Measurements from ENCODE around the gene NHLRC4.
A peak's percentile ranks its signal among the peaks of the same experiment; 100 is the strongest.

NHLRC4 gene

GRCh38 chr16:528111-529011, 38.4 kb upstream of the NHLRC4 start (continued):
- TF ChIP-seq, protein P1, sequence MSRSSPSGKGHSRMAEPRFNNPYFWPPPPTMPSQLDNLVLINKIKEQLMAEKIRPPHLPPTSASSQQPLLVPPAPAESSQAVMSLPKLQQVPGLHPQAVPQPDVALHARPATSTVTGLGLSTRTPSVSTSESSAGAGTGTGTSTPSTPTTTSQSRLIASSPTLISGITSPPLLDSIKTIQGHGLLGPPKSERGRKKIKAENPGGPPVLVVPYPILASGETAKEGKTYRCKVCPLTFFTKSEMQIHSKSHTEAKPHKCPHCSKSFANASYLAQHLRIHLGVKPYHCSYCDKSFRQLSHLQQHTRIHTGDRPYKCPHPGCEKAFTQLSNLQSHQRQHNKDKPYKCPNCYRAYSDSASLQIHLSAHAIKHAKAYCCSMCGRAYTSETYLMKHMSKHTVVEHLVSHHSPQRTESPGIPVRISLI (tag by site-specific recombination; IDR thresholded peaks at IDR 0.05) = no peak
- TF ChIP-seq, protein P2, sequence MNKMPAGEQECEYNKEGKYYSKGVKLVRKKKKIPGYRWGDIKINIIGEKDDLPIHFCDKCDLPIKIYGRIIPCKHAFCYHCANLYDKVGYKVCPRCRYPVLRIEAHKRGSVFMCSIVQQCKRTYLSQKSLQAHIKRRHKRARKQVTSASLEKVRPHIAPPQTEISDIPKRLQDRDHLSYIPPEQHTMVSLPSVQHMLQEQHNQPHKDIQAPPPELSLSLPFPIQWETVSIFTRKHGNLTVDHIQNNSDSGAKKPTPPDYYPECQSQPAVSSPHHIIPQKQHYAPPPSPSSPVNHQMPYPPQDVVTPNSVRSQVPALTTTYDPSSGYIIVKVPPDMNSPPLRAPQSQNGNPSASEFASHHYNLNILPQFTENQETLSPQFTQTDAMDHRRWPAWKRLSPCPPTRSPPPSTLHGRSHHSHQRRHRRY (tag by site-specific recombination; IDR thresholded peaks at IDR 0.05) = no peak
- no peak for TF ChIP-seq ZNF324 (tag by site-specific recombination; IDR thresholded peaks at IDR 0.05)
- TF ChIP-seq, protein P3, sequence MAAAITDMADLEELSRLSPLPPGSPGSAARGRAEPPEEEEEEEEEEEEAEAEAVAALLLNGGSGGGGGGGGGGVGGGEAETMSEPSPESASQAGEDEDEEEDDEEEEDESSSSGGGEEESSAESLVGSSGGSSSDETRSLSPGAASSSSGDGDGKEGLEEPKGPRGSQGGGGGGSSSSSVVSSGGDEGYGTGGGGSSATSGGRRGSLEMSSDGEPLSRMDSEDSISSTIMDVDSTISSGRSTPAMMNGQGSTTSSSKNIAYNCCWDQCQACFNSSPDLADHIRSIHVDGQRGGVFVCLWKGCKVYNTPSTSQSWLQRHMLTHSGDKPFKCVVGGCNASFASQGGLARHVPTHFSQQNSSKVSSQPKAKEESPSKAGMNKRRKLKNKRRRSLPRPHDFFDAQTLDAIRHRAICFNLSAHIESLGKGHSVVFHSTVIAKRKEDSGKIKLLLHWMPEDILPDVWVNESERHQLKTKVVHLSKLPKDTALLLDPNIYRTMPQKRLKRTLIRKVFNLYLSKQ (tag by site-specific recombination; IDR thresholded peaks at IDR 0.05; ENCODE audit: borderline replicate concordance) = no peak
- TF ChIP-seq KLF1 (tag by site-specific recombination; IDR thresholded peaks at IDR 0.05) = no peak
- no peak for TF ChIP-seq ZNF571 (tag by site-specific recombination; IDR thresholded peaks at IDR 0.05)
- no peak for TF ChIP-seq ZNF18 (tag by site-specific recombination; IDR thresholded peaks at IDR 0.05)
- TF ChIP-seq OSR2 (tag by site-specific recombination; IDR thresholded peaks at IDR 0.05) = no peak
- TF ChIP-seq ZNF26 (tag by site-specific recombination; IDR thresholded peaks at IDR 0.05) = no peak
- TF ChIP-seq ZBTB7A (tag by site-specific recombination; IDR thresholded peaks at IDR 0.05; ENCODE audit: low read depth) = no peak
- TF ChIP-seq KLF9 (tag by site-specific recombination; IDR thresholded peaks at IDR 0.05; ENCODE audit: low read depth) = no peak
- no peak for TF ChIP-seq ZNF768 (tag by site-specific recombination; IDR thresholded peaks at IDR 0.05)
- no peak for TF ChIP-seq ZNF404 (tag by site-specific recombination; IDR thresholded peaks at IDR 0.05)
- TF ChIP-seq ZNF501 (tag by site-specific recombination; IDR thresholded peaks at IDR 0.05) = no peak
- TF ChIP-seq ZNF426 (tag by site-specific recombination; IDR thresholded peaks at IDR 0.05) = no peak
- no peak for TF ChIP-seq ZNF114 (tag by site-specific recombination; IDR thresholded peaks at IDR 0.05)
- TF ChIP-seq ZNF624 (tag by site-specific recombination; IDR thresholded peaks at IDR 0.05) = no peak
- TF ChIP-seq ZNF610 (tag by site-specific recombination; IDR thresholded peaks at IDR 0.05; ENCODE audit: borderline replicate concordance) = no peak
- TF ChIP-seq, protein P4, sequence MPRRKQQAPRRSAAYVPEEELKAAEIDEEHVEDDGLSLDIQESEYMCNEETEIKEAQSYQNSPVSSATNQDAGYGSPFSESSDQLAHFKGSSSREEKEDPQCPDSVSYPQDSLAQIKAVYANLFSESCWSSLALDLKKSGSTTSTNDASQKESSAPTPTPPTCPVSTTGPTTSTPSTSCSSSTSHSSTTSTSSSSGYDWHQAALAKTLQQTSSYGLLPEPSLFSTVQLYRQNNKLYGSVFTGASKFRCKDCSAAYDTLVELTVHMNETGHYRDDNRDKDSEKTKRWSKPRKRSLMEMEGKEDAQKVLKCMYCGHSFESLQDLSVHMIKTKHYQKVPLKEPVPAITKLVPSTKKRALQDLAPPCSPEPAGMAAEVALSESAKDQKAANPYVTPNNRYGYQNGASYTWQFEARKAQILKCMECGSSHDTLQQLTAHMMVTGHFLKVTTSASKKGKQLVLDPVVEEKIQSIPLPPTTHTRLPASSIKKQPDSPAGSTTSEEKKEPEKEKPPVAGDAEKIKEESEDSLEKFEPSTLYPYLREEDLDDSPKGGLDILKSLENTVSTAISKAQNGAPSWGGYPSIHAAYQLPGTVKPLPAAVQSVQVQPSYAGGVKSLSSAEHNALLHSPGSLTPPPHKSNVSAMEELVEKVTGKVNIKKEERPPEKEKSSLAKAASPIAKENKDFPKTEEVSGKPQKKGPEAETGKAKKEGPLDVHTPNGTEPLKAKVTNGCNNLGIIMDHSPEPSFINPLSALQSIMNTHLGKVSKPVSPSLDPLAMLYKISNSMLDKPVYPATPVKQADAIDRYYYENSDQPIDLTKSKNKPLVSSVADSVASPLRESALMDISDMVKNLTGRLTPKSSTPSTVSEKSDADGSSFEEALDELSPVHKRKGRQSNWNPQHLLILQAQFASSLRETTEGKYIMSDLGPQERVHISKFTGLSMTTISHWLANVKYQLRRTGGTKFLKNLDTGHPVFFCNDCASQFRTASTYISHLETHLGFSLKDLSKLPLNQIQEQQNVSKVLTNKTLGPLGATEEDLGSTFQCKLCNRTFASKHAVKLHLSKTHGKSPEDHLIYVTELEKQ (tag by site-specific recombination; IDR thresholded peaks at IDR 0.05; ENCODE audit: borderline replicate concordance) = no peak
- TF ChIP-seq, protein P5, sequence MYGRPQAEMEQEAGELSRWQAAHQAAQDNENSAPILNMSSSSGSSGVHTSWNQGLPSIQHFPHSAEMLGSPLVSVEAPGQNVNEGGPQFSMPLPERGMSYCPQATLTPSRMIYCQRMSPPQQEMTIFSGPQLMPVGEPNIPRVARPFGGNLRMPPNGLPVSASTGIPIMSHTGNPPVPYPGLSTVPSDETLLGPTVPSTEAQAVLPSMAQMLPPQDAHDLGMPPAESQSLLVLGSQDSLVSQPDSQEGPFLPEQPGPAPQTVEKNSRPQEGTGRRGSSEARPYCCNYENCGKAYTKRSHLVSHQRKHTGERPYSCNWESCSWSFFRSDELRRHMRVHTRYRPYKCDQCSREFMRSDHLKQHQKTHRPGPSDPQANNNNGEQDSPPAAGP (tag by site-specific recombination; IDR thresholded peaks at IDR 0.05) = no peak; the same call in 1 of the 2 replicates
- TF ChIP-seq ZBTB1 (tag by site-specific recombination; IDR thresholded peaks at IDR 0.05) = no peak
- peak; percentile 62; the same call in 1 of the 2 replicates for TF ChIP-seq ZNF76 (tag by site-specific recombination; IDR thresholded peaks at IDR 0.05; ENCODE audit: borderline replicate concordance, low read depth)
- TF ChIP-seq ZNF266 (tag by site-specific recombination; IDR thresholded peaks at IDR 0.05; ENCODE audit: low read depth) = no peak
- no peak for TF ChIP-seq HOXC10 (CRISPR knock-in tag; IDR thresholded peaks at IDR 0.05)
- TF ChIP-seq ZNF704 (tag by site-specific recombination; IDR thresholded peaks at IDR 0.05) = no peak
- TF ChIP-seq ZNF600 (tag by site-specific recombination; IDR thresholded peaks at IDR 0.05) = peak; percentile 67; the same call in 1 of the 2 replicates

Data from HEK293 (cell line).